Measurements from ENCODE around the gene GNA12.

DNA sequence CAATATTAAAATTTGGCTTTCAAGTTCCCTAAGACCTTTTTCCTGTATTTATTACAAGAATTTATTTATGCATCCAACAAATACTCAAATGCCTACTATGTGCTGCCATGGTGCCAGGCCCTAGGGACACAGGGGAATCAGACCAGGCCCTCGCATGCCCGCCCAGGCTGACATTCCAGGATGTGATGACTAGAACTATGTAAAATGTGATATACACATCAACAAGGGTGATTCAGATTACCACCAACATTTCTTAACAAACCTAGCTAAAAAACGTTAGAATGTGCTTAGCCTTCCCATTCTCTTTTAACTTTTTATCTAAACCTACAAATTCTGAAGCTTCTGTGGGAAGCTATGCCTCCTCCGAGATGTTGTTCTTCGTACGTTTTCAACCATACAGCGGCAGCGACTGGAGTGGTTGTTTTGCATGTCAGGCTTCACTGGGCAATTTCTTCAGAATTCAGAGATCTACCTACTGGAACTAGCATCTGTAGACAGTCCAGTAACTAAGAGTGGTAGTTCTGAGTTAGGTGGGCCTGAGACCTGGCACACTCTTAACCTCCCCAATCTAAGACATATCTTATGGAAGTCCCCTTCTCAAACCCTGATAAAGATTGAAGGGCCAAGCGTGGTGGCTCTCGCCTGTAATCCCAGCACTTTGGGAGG is 22.1 kb downstream of the GNA12 start:
- no peak for TF ChIP-seq POLR2A (IDR thresholded peaks at IDR 0.05)
- TF ChIP-seq, protein P1, sequence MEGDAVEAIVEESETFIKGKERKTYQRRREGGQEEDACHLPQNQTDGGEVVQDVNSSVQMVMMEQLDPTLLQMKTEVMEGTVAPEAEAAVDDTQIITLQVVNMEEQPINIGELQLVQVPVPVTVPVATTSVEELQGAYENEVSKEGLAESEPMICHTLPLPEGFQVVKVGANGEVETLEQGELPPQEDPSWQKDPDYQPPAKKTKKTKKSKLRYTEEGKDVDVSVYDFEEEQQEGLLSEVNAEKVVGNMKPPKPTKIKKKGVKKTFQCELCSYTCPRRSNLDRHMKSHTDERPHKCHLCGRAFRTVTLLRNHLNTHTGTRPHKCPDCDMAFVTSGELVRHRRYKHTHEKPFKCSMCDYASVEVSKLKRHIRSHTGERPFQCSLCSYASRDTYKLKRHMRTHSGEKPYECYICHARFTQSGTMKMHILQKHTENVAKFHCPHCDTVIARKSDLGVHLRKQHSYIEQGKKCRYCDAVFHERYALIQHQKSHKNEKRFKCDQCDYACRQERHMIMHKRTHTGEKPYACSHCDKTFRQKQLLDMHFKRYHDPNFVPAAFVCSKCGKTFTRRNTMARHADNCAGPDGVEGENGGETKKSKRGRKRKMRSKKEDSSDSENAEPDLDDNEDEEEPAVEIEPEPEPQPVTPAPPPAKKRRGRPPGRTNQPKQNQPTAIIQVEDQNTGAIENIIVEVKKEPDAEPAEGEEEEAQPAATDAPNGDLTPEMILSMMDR (IDR thresholded peaks at IDR 0.05) = no peak

All from adrenal gland (tissue), 5 donors.